Keratinocyte (primary cell): ENCODE measurements around the gene SH2B2. TPM values are rescaled to one million over a fixed set of nuclear protein-coding genes. Genes with fewer than 3 reads are reported as not detected.

Experiments
- DNase-seq: peaks from one replicate; pipeline ENCODE4 v3.0.0-alpha.2; 2011; ENCODE audit warnings: low read depth, missing footprints, low spot score
- FAIRE-seq: peaks from 2 replicates; lab custom pipeline; 2011; peaks lifted over from hg19 to GRCh38; lab: Jason Lieb, UNC
- H2AFZ ChIP-seq: 2 replicates; pipeline ENCODE4 v1.6.0; 2012; ENCODE audit warnings: low read length, control low read depth, inconsistent platforms; ENCODE audit not compliant: control insufficient read depth
- H3K27ac ChIP-seq: 2 replicates; pipeline ENCODE4 v1.5.1; 2011; ENCODE audit warnings: low read length; ENCODE audit not compliant: control insufficient read depth, insufficient read depth
- H3K27me3 ChIP-seq: 3 replicates; pipeline ENCODE4 v1.6.0; 2011; ENCODE audit warnings: low read length; ENCODE audit not compliant: control insufficient read depth, insufficient read depth; ENCODE audit errors: extremely low read depth
- H3K36me3 ChIP-seq, 2 experiments: 2 replicates in 1 of 2; 3 replicates in 1 of 2; pipeline ENCODE4 v1.5.1; 2011; ENCODE audit warnings: low read length in 2 of 2, mild to moderate bottlenecking in 1 of 2; ENCODE audit not compliant: control insufficient read depth in 2 of 2, insufficient read depth in 2 of 2; ENCODE audit errors: extremely low read depth in 1 of 2
- H3K4me1 ChIP-seq: 3 replicates; pipeline ENCODE4 v1.5.1; 2011; ENCODE audit warnings: low read length; ENCODE audit not compliant: control insufficient read depth, insufficient read depth; ENCODE audit errors: extremely low read depth
- H3K4me2 ChIP-seq: 3 replicates; pipeline ENCODE4 v1.6.0; 2011; ENCODE audit warnings: low read depth, low read length; ENCODE audit not compliant: control insufficient read depth, insufficient read depth; ENCODE audit errors: extremely low read depth
- H3K4me3 ChIP-seq, 3 experiments: fragments of 200-600 bp in 1 of 3; sonication (generic) in 1 of 3; 2 replicates in 2 of 3; 3 replicates in 1 of 3; pipeline ENCODE4 v1.5.1; 2011 to 2016; ENCODE audit warnings: low read length in 3 of 3, mild to moderate bottlenecking in 3 of 3, control low read depth in 2 of 3, inconsistent platforms in 1 of 3, low read depth in 1 of 3, mixed read lengths in 1 of 3, mixed run types in 1 of 3, moderate library complexity in 1 of 3; ENCODE audit not compliant: control insufficient read depth in 2 of 3, insufficient read depth in 2 of 3; ENCODE audit errors: extremely low read depth in 1 of 3
- H3K79me2 ChIP-seq: 2 replicates; pipeline ENCODE4 v1.6.0; 2012; ENCODE audit warnings: low read length; ENCODE audit not compliant: control insufficient read depth, insufficient read depth
- H3K9ac ChIP-seq: 3 replicates; pipeline ENCODE4 v1.6.0; 2011; ENCODE audit warnings: low read length; ENCODE audit not compliant: control insufficient read depth, insufficient read depth; ENCODE audit errors: extremely low read depth
- H3K9me1 ChIP-seq: 3 replicates; pipeline ENCODE4 v1.6.0; 2011; ENCODE audit warnings: low read length; ENCODE audit not compliant: control insufficient read depth, insufficient read depth; ENCODE audit errors: extremely low read depth
- H3K9me3 ChIP-seq: 2 replicates; pipeline ENCODE4 v1.5.1; 2012; ENCODE audit warnings: low read depth, low read length; ENCODE audit not compliant: control insufficient read depth
- H4K20me1 ChIP-seq: 3 replicates; pipeline ENCODE4 v1.6.0; 2011; ENCODE audit warnings: low read length; ENCODE audit not compliant: control insufficient read depth, insufficient read depth; ENCODE audit errors: extremely low read depth
- CTCF ChIP-seq, 3 experiments: IDR thresholded peaks in 1 of 3; conservative IDR thresholded peaks in 1 of 3; optimal IDR thresholded peaks in 1 of 3; 2 replicates in 2 of 3; 3 replicates in 1 of 3; pipeline versions ENCODE3 to v1.5.1; 2011; ENCODE audit warnings: low read length in 3 of 3, mild to moderate bottlenecking in 3 of 3, moderate library complexity in 2 of 3, control low read depth in 1 of 3, inconsistent platforms in 1 of 3; ENCODE audit not compliant: insufficient read depth in 2 of 3; ENCODE audit errors: extremely low read depth in 1 of 3
- EZH2 ChIP-seq: IDR thresholded peaks from one replicate; pipeline ENCODE4 v1.6.1; 2012; ENCODE audit warnings: inconsistent platforms, mild to moderate bottlenecking, low read length, moderate library complexity
- dilution Hi-C: fragments of 300-500 bp; cut with MboI; formaldehyde crosslinking; loops from one replicate; pipeline ENCODE4 v1.7.0; 2020; ENCODE audit warnings: low sequenced_read_pairs; ENCODE audit not compliant: extremely low pct_ligation_motif_present
- polyA plus RNA-seq, 5 experiments: library from polyadenylated mRNA; depleted of rRNA in 3 of 5; stranded (reverse) in 3 of 5; stranded (forward) in 1 of 5; unstranded in 1 of 5; fragments of >200 nt; gene quantifications; 1 replicate in 1 of 5; 2 replicates in 3 of 5; 3 replicates in 1 of 5; pipeline versions ENCODE4 v1.2.1 to v1.2.3, GENCODE V29; 2011 to 2012; ENCODE audit warnings: missing spikeins in 2 of 5, low read depth in 1 of 5, low replicate concordance in 1 of 5

SH2B2 gene
- polyA plus RNA-seq, 1 donor (not counting 4 experiments of a cell fraction or from before 2014, with no cell fraction given), result 0.59 TPM

GRCh38 chr7:102281785-102282184 is 4.9 kb upstream of the SH2B2 start:
- H4K20me1 ChIP-seq, result no peaks in the 10 kb centered on the region
- DNase-seq, result no peak
- no peak overlapping the region for H2AFZ ChIP-seq
- TF ChIP-seq EZH2, result no peak
- no peak for TF ChIP-seq CTCF (optimal IDR thresholded peaks at IDR 0.05 in 1 of 3, IDR thresholded peaks at IDR 0.05 in 1 of 3, conservative IDR thresholded peaks at IDR 0.05 in 1 of 3; ENCODE audit: extremely low read depth in 1 of 3, insufficient read depth in 2 of 3, low read length in 3 of 3)
- H3K79me2 ChIP-seq, result no peaks in the 10 kb centered on the region
- no peak overlapping the region for H3K9ac ChIP-seq
- no peaks in the 10 kb centered on the region for H3K9me3 ChIP-seq
- H3K36me3 ChIP-seq, result no peaks in the 10 kb centered on the region
- H3K27me3 ChIP-seq, result peaks cover 12% of the 10 kb centered on the region
- FAIRE-seq, result no peak
- no peaks in the 10 kb centered on the region for H3K9me1 ChIP-seq
- dilution Hi-C loops, result no loop called here
- no peak overlapping the region for H3K27ac ChIP-seq
- H3K4me1 ChIP-seq, result peaks cover 3% of the 10 kb centered on the region
- H3K4me3 ChIP-seq, result no peak overlapping the region
- H3K4me2 ChIP-seq, result no peak overlapping the region

GRCh38 chr7:102282465-102283362 is 4.0 kb upstream of the SH2B2 start:
- no peaks in the 10 kb centered on the region for H4K20me1 ChIP-seq
- no peak overlapping the region for H3K4me3 ChIP-seq
- H2AFZ ChIP-seq, result no peak overlapping the region
- dilution Hi-C loops, result no loop called here
- no peak for DNase-seq
- H3K4me1 ChIP-seq, result peaks cover 3% of the 10 kb centered on the region
- no peaks in the 10 kb centered on the region for H3K9me3 ChIP-seq
- no peak overlapping the region for H3K9ac ChIP-seq
- H3K9me1 ChIP-seq, result no peaks in the 10 kb centered on the region
- TF ChIP-seq EZH2 (no peak), CTCF (optimal IDR thresholded peaks at IDR 0.05 in 1 of 3, IDR thresholded peaks at IDR 0.05 in 1 of 3, conservative IDR thresholded peaks at IDR 0.05 in 1 of 3; ENCODE audit: extremely low read depth in 1 of 3, insufficient read depth in 2 of 3, low read length in 3 of 3) (no peak)
- no peak for FAIRE-seq
- no peaks in the 10 kb centered on the region for H3K79me2 ChIP-seq
- H3K36me3 ChIP-seq, result no peaks in the 10 kb centered on the region
- no peak overlapping the region for H3K27ac ChIP-seq
- peaks cover 12% of the 10 kb centered on the region for H3K27me3 ChIP-seq
- no peak overlapping the region for H3K4me2 ChIP-seq
